Common myeloid progenitor, CD34-positive (primary cell): ENCODE data around the gene C1QTNF12.

ENCODE experiments used
- CTCF ChIA-PET: fragments of 350-600 bp; sonication (Branson Sonifier 250); formaldehyde crosslinking; loops from one replicate; lab custom pipeline; 2021; ENCODE audit warnings: antibody characterized with exemption; lab: Charles Lee
- POLR2A ChIA-PET: fragments of 350-600 bp; sonication (Branson Sonifier 250); formaldehyde crosslinking; loops from one replicate; lab custom pipeline; 2021; ENCODE audit warnings: antibody characterized with exemption; lab: Charles Lee
- DNase-seq, 3 donors: peaks; one replicate each; pipeline versions ENCODE4 v3.0.0 to v3.0.0-alpha.2; 2013
- H3K27ac ChIP-seq, 2 experiments: 1 replicate in 1 of 2; 2 replicates in 1 of 2; pipeline ENCODE4 v1.7.0; 2013; ENCODE audit warnings: inconsistent platforms in 2 of 2, low read length in 2 of 2, mild to moderate bottlenecking in 2 of 2, low read depth in 1 of 2, moderate library complexity in 1 of 2; ENCODE audit not compliant: severe bottlenecking in 2 of 2, insufficient read depth in 1 of 2, poor library complexity in 1 of 2
- H3K27me3 ChIP-seq, 5 experiments: replicated peaks in 2 of 5; 1 replicate in 3 of 5; 2 replicates in 2 of 5; pipeline versions ENCODE4 v1.6.1 to v1.7.0; 2013; ENCODE audit warnings: low read length in 4 of 5, mild to moderate bottlenecking in 2 of 5, moderate library complexity in 2 of 5, inconsistent platforms in 1 of 5; ENCODE audit not compliant: insufficient read depth in 5 of 5, control insufficient read depth in 4 of 5
- H3K36me3 ChIP-seq, 4 experiments: 1 replicate in 2 of 4; 2 replicates in 2 of 4; pipeline versions ENCODE4 v1.6.1 to v1.7.0; 2013; ENCODE audit warnings: low read length in 3 of 4, control low read depth in 1 of 4, mild to moderate bottlenecking in 1 of 4; ENCODE audit not compliant: control insufficient read depth in 4 of 4, insufficient read depth in 4 of 4
- H3K4me1 ChIP-seq, 4 experiments: 1 replicate in 3 of 4; 2 replicates in 1 of 4; pipeline versions ENCODE4 v1.6.1 to v1.7.1; 2013; ENCODE audit warnings: low read length in 3 of 4, mild to moderate bottlenecking in 3 of 4, control low read depth in 1 of 4, inconsistent platforms in 1 of 4, moderate library complexity in 1 of 4; ENCODE audit not compliant: control insufficient read depth in 4 of 4, insufficient read depth in 4 of 4; ENCODE audit errors: control extremely low read depth in 1 of 4
- H3K4me3 ChIP-seq, 7 experiments: 1 replicate in 4 of 7; 2 replicates in 3 of 7; pipeline versions ENCODE4 v1.5.1 to v1.7.0; 2013; ENCODE audit warnings: mild to moderate bottlenecking in 7 of 7, low read length in 6 of 7, moderate library complexity in 6 of 7, inconsistent platforms in 2 of 7, low read depth in 2 of 7, control low read depth in 1 of 7; ENCODE audit not compliant: insufficient read depth in 4 of 7, control insufficient read depth in 1 of 7; ENCODE audit errors: extremely low read depth in 1 of 7
- H3K9me3 ChIP-seq, 5 experiments: 1 replicate in 4 of 5; 2 replicates in 1 of 5; pipeline versions ENCODE4 v1.6.1 to v1.7.1; 2013; ENCODE audit warnings: low read length in 4 of 5, mild to moderate bottlenecking in 2 of 5, inconsistent platforms in 1 of 5, low read depth in 1 of 5, moderate library complexity in 1 of 5; ENCODE audit not compliant: control insufficient read depth in 4 of 5, insufficient read depth in 2 of 5; ENCODE audit errors: control extremely low read depth in 1 of 5
- WGBS: methylation state at CpG from one replicate; pipeline ENCODE4 v1.1.5; 2013; ENCODE audit not compliant: insufficient coverage; 5-methylcytosine and 5-hydroxymethylcytosine counted together

Gene C1QTNF12

GRCh38 chr1:1216770-1217620, 29.5 kb downstream of the C1QTNF12 start:
- 96% methylated on average over 66 of the region's 74 CpGs for WGBS
- H3K27ac ChIP-seq = no peak overlapping the region
- H3K27me3 ChIP-seq = no peaks in the 10 kb centered on the region
- H3K4me1 ChIP-seq = peaks cover 0 to 35% (median 34%) of the 10 kb centered on the region in 4 experiments
- H3K4me3 ChIP-seq = no peak overlapping the region
- POLR2A ChIA-PET = interaction anchor here (1.2 kb wide), 1 partner anchor 10 kb away, joined by 5 read pairs; no protein-coding TSS in a partner anchor
- CTCF ChIA-PET = interaction anchor here (0.7 to 1.6 kb wide), 3 partner anchors 12 to 96 kb away, joined by 3 to 4 read pairs (median 3); no protein-coding TSS in a partner anchor
- H3K9me3 ChIP-seq = no peaks in the 10 kb centered on the region
- peaks cover 2 to 66% (median 37%) of the 10 kb centered on the region in 4 experiments for H3K36me3 ChIP-seq
- no peak for DNase-seq

GRCh38 chr1:1215881-1216605, 30.5 kb downstream of the C1QTNF12 start:
- Histone ChIP-seq H3K27ac (no peak overlapping the region), H3K27me3 (no peaks in the 10 kb centered on the region), H3K36me3 (peaks cover 2 to 57% (median 33%) of the 10 kb centered on the region in 4 experiments), H3K4me1 (peaks cover 0 to 44% (median 42%) of the 10 kb centered on the region in 4 experiments), H3K4me3 (no peak overlapping the region), H3K9me3 (no peaks in the 10 kb centered on the region)
- ChIA-PET CTCF (interaction anchor here (1.0 to 1.7 kb wide), 6 partner anchors 9 to 96 kb away, joined by 3 to 6 read pairs (median 4); no protein-coding TSS in a partner anchor), POLR2A (interaction anchor here (1.0 kb wide), 1 partner anchor 79 kb away, joined by 3 read pairs; no protein-coding TSS in a partner anchor)
- WGBS = 96% methylated on average over 21 of the region's 21 CpGs
- DNase-seq = no peak

GRCh38 chr1:1215080-1215676, 31.3 kb downstream of the C1QTNF12 start:
- POLR2A ChIA-PET = interaction anchor here (1.0 kb wide), 1 partner anchor 79 kb away, joined by 3 read pairs; no protein-coding TSS in a partner anchor
- H3K36me3 ChIP-seq = peaks cover 2 to 48% (median 30%) of the 10 kb centered on the region in 4 experiments
- no peak overlapping the region for H3K4me3 ChIP-seq
- peaks cover 0 to 53% (median 45%) of the 10 kb centered on the region in 4 experiments for H3K4me1 ChIP-seq
- peak in 2 of 3 donors; percentile 24 to 50 for DNase-seq
- no peaks in the 10 kb centered on the region for H3K9me3 ChIP-seq
- no peaks in the 10 kb centered on the region for H3K27me3 ChIP-seq
- CTCF ChIA-PET = interaction anchor here (1.0 to 1.7 kb wide), 6 partner anchors 10 to 95 kb away, joined by 3 to 6 read pairs (median 4); no protein-coding TSS in a partner anchor
- WGBS = 78% methylated on average over 5 of the region's 11 CpGs
- no peak overlapping the region for H3K27ac ChIP-seq

- Histone ChIP-seq H3K9me3 (no peaks in the 10 kb centered on the region), H3K4me1 (peaks cover 0 to 67% (median 60%) of the 10 kb centered on the region in 4 experiments), H3K27ac (no peak within 1 kb of the TSS), H3K36me3 (peaks cover 2 to 34% (median 20%) of the 10 kb centered on the region in 4 experiments), H3K27me3 (no peaks in the 10 kb centered on the region), H3K4me3 (peak within 1 kb of the TSS in 4 of 7 experiments; percentile 32 to 62 (median 48))
- 14% methylated on average over 41 of the region's 56 CpGs for WGBS
- CTCF ChIA-PET = interaction anchor here (0.7 to 1.5 kb wide), 5 partner anchors 13 to 90 kb away, joined by 3 to 4 read pairs (median 4); no protein-coding TSS in a partner anchor
- DNase-seq = peak; percentile 31 to 81 (median 77)
- POLR2A ChIA-PET = interaction anchor here (0.9 to 1.5 kb wide), 5 partner anchors 17 to 92 kb away, joined by 3 to 5 read pairs (median 4); partner anchors contain the start of genes B3GALT6 and SDF4
These were observed 32.9 kb downstream of the C1QTNF12 start, which contains the start of gene TNFRSF4 for GRCh38 chr1:1213345-1214265. TNFRSF4 (minus strand) TSS chr1:1214153; CDS start chr1:1214127, 26 bp downstream.

- H3K27me3 ChIP-seq = no peaks in the 10 kb centered on the region
- H3K9me3 ChIP-seq = no peaks in the 10 kb centered on the region
- peaks cover 0 to 74% (median 66%) of the 10 kb centered on the region in 4 experiments for H3K4me1 ChIP-seq
- H3K4me3 ChIP-seq = peak overlapping the region in 4 of 7 experiments; percentile 32 to 62 (median 48)
- DNase-seq = peak; percentile 56 to 91 (median 89)
- ChIA-PET POLR2A (interaction anchor here (0.6 to 1.5 kb wide), 6 partner anchors 18 to 139 kb away, joined by 3 to 5 read pairs (median 4); partner anchors contain the start of genes B3GALT6, RNF223 and SDF4), CTCF (interaction anchor here (0.7 to 1.5 kb wide), 4 partner anchors 12 to 89 kb away, joined by 3 to 4 read pairs (median 4); no protein-coding TSS in a partner anchor)
- peaks cover 2 to 27% (median 16%) of the 10 kb centered on the region in 4 experiments for H3K36me3 ChIP-seq
- no peak overlapping the region for H3K27ac ChIP-seq
- 0% methylated on average over 19 of the region's 24 CpGs for WGBS
These were observed 33.7 kb downstream of the C1QTNF12 start for GRCh38 chr1:1212780-1213344.
